T-helper 2 cell treated with Interferon-gamma antibody and Interleukin-4, amounts not matched to agents 100 ng/mL and 5 ng/mL, for 36 hours (primary cell): ENCODE measurements around the gene PRKCB. TPM values are rescaled to one million over a fixed set of nuclear protein-coding genes. Genes with fewer than 3 reads are reported as not detected.

Experiments
- intact Hi-C: fragments of 100-400 bp; cut with micrococcal nuclease; formaldehyde crosslinking; loops from one replicate; pipeline ENCODE4 v1.15.1; 2023
- total RNA-seq: library from RNA; stranded (reverse); gene quantifications from 2 replicates; pipeline ENCODE4 v1.2.3, GENCODE V29; 2022

PRKCB gene
- total RNA-seq, result 71.8 and 71.9 TPM in 2 replicates

DNA sequence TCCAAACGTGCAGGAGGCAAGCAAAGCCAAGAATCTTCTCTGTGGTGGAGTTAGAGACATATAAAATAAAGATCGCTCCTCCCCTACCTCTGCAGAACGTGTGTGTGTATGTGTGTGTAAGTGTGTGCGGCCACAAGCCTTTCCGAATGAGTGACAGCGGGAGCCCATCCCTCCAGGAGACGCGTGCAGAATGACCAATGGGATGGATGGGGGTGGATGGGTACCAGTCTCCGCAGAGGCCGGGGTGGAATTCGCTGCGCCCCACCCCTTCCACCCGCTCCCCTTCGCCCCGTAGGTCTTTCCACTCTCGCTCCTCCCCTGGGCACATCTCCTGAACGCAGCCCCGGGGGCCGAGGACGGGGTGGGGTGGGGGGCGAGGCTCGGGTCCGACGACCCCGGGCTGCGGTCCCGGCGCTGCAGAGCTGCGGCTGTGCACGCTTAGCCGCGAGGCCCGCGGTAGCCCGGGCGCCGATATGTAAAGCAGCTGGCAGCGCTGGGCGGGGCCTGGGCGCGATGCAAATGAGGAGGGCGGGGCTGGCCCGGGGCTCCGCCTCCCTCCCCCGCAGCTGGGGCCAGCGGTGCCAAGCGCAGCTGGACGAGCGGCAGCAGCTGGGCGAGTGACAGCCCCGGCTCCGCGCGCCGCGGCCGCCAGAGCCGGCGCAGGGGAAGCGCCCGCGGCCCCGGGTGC is at the start of gene PRKCB:
Gene PRKCB (plus strand): TSS at position 594 of the 688 bp plus-strand sequence.
- intact Hi-C loops, result loop anchor here (1.0 to 10.0 kb wide), 5 partner anchors 9 to 161 kb away; partner anchors contain the start of gene PLK1

DNA sequence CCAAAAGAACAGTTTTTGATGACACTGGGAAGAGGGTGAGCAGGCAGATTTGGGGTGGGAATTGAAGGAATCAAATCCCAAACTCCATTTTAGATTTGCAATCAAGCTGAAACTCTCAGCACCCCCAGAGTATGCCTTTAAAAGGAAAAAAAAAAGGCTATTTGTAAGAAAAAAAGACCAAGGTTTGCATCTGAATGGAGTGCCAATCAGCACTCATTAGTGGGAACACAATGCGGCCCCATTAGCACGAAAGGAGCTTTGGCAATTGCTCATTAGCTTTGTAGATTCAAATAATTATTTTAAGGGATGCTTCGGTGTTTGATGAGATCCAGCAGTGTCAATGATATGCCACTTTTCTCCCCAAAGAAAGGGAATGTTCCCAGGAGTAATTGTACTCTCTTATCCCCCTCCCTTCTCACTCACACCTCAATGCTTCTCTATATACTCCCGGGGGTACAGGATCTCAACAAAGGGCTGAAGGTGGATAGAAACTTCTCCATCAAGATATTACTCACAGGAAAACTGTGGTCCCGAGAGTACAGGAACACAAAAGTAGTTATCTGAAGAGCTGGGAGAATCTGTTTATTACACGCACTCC is 48.7 kb upstream of the PRKCB start:
- intact Hi-C loops, result no loop called here

DNA sequence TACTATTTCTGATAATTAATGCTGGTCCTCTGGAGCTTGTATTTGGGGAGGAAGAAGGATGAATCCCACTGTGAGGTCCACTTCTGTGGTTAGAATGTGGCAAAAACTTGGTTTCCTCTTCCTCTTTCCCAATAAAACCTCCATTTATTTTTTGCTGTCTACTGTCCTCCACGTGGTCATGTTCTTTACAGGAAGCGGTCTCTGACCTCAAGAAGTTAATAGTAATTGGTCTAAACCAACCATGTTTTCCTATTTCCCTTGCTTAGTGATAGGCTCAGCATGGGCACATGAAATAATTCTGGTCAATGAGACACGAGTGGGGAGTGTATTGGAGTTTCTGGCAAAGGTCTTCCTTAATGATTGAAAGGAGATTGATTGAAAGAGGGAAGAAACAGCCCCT is 47.1 kb upstream of the PRKCB start:
- intact Hi-C loops, result no loop called here

DNA sequence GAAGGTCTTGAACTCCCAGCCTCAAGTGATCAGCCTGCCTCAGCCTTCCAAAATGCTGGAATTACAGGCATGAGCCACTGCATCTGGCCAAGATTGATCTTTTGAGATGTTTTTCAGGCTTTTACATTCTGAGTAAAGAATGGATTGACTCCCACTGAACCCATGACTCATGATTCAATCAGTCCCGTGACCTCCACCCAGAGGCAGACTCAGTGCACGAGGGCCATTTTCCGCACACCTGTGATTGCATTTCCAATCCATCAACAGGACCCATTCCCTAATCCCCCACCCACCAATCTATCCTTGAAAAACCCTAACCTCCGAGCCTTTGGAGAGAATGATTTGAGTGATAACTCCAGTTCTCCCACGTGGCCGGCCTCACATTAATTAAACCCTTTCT is 40.4 kb upstream of the PRKCB start:
- intact Hi-C loops, result no loop called here

DNA sequence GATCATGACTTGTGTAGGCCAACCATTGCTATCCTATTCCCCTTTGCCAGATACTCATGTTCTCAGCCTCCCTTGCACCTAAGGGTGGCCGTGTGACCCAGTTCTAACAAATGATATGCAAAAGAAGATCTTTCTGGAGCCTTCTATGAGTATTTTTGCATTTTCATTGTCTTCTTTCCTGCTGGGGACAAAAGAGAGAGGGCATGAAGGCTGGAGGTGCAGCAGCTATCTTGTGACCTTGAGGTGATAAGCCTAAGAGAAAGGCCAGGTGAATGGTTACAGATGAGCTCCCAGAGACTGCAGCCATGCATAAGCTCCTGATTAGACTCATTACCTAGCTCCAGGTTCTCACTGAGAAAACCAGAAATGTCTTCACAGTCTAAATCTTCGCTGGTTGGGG is 38.8 kb upstream of the PRKCB start:
- intact Hi-C loops, result no loop called here

DNA sequence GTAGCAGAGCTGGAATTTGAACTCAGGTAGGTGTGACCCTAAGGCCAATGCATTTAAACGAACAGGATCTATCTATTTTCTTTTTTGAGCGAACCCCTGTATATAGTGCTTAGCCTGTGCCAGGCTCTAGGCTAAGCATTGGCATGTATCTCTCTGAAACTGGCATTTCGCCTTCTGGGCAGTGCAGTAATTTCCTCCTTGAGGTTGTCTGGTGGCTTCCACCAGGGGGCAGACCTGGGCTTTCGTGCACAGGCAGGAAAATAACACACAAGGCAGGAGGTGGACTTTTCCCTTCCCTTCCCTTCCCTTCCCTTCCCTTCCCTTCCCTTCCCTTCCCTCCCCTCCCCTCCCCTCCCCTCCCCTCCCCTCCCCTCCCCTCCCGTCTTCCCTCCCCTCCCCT is 34.4 kb upstream of the PRKCB start:
- intact Hi-C loops, result loop anchor here (10.0 kb wide), 1 partner anchor 453 kb away; the partner anchor contains the start of gene CACNG3

DNA sequence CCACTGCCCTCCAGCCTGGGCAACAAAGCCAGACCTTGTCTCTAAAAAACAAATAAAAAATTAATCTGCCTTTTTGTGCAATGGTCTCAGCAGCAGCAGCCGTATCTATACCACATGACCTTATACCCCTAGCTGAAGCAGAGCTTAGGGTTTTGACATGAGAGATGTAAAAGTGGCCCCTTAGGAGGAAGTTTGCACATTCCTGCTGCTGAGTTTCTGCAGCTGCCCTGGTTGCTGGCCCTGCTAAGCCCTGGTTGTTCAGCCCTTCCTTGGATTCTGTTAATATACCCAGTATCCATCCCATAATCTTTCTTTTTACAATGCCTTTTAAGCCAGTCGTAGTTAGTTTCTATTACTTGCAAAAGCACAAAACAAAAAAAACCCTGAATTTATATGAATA is 33.0 kb upstream of the PRKCB start:
- intact Hi-C loops, result loop anchor here (1.0 to 10.0 kb wide), 5 partner anchors 34 to 702 kb away; partner anchors contain the start of gene CACNG3

DNA sequence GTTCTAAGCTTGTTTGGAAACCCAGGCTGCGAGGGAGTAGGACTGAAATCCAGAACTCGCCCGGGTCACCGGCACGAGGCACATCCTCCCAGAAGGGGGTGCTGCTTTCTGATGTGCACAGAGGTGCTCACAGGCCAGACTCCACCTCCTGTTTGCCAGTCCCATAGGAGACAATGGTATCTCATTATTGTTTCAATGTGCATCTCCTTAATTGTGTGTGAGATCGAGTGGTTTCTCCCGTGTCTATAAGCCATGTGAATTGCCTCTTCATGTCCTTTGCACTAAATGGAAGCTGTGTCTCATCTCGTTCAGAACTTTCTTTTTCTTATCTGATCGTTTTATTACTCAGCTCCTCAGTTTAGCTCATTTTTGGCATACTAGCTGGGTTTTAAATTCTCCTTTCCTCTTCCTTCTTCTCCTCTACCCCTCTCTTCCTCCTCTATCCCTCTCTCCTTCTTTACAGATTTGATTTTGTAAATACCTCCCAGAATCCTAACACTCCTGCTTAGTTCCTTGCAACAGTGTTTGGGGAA is 32.1 kb upstream of the PRKCB start:
- intact Hi-C loops, result loop anchor here (1.0 to 10.0 kb wide), 5 partner anchors 33 to 701 kb away; partner anchors contain the start of gene CACNG3

DNA sequence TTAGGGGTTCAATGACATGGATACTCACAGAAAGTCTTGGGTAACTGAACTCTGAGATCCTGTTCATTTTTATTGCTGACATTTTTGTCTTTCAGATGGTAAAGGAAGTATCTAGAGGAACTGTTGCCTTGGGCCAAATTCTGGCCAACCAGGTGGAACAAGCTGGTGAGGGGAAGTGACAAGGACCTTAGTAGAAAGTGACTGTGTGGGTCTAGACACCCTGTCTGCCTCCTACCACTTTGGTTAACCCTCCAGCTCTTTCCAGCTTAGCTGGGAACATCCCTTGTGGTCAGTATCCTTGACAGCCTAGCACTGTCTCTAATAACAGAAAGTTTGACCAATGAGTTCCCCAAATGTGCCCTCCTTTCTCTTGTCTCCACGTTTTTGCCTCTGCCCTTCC is 28.8 kb upstream of the PRKCB start:
- intact Hi-C loops, result loop anchor here (10.0 kb wide), 1 partner anchor 448 kb away; the partner anchor contains the start of gene CACNG3

DNA sequence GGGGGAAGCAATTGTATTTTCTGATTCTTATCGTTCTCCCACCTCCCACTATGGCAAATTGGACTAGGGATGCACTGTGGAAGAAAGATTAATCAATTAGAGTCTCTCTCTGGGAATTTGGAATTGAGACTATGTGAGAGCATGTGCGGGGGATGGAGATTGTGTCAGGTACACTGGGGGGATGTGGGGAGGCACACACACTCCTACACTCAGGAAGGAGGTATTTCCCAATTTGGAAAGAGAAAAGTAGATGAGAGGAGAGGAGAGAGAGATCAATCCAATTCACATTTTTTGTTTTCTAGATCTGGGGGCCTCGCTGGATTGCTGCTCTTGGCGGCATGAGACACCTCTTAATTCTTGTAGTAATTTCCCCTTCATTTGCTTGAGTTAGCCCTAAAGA is 14.3 kb upstream of the PRKCB start:
- intact Hi-C loops, result no loop called here

DNA sequence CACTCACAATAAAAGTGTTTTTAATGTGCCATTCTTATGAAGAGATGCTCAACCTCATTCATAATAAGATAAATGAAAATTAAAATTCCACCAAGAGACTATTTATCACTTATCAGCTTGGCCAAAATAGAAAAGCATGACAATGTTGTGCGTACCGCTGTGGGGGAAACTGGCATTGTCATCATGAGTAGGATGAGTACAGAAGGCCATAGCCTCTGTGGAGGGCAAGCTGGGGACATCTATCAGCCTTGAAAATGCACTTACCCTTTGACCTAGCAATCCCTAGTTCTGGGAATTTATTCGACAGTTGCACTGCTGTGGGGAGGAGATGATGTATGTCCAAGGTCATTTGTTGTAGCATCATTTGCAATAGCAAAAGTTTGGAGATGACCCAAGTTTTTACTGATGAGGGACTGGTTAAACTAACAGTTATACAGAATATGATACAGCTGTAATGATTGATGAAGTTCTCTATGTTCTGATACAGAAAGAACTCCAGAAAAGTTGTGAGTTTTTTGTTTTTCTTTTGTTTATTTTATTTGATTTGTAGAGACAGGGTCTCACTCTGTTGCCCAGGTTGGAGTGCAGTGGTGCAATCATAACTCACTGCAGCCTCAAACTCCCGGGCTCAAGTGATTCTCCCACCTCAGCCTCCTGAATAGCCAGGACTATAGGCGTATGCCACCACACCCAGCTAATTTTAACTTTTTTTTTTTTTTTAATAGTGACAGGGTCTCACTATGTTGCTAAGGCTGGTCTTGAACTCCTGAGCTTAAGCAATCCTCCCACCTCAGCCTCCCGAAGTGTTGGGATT is 13.7 kb upstream of the PRKCB start:
- intact Hi-C loops, result no loop called here

DNA sequence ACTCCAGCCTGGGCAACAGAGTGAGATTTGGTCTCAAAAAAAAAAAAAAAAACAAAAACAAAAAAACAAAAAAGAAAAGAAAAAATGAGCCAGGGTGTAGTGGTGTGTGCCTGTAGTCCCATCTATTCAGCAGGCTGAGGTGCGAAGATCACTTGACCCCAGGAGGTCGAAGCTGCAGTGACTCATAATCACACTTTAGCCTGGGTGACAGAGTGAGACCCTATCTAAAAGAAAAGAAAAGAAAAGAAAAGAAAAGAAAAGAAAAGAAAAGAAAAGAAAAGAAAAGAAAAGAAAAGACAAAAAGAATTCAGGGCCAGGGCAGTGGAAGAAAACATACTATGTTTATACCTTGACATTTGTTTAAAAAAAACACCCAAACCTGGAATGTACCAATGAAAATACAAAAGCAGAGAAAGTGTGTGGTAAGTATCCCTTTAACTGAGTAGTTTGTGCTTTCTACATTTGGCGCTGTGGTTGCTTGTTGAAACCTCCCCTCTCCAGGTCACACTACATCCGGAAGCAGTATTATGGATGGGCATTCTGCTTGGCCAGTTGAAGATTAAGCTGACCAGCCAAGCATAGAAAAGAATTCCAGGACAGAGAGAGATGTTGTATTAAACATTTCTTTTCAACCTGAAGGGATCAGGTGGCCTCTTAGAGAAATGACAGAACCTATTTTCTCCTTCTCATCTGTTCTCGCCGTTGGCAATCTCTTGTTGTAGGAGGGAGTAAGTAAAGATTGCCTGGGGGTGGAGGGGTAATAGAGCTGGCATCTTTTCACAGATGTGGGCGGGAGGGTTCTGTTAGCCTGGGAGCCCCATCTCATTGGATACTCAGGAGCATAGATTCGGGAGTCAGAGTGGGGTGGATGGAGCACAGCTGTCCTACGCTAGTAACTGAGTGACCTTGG is 12.1 kb upstream of the PRKCB start:
- intact Hi-C loops, result no loop called here

DNA sequence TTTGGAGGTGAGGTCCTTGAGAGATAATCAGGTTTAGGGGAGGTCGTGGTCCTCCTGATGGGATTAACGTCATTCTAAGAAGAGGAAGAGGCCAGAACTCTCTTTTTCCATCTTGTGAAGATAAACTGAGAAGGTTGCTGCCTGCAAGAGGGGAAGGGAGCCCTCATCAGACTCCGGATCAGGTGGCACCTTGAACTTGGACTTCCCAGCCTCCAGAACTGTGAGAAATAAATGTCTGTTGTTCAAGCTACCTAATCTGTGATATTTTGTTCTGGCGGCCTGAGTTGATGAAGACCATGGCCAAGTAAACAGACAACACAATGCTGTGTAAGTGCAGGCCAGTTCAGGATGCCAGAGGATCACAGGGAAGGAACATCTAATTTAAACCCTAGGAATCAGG is 10.9 kb upstream of the PRKCB start:
- intact Hi-C loops, result loop anchor here (5.0 kb wide), 1 partner anchor 37 kb away; no protein-coding TSS in a partner anchor

DNA sequence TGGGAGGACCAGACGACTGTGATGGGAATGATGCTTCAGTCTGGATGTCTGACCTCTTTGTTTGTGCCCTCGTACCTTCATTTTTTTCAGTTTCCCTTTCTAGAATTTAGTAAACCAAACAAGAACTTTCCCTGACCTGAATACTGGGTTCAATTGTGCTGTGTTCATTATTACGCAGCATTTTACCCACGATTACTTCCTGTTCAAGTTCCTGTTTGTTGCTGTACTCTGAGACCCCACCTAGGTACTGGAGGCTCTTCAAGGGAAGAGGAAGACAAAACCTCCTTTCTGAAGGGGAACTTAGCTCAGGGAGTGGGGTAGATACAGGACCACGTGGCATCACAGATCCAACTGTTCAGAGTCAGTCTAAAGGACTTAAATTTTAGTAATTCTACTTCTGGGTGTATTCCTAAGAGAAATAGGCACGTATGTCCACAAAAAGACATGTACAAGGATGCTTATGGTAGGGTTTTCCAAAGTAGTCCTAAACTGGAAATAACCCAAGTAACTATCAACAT is 9.2 kb upstream of the PRKCB start:
- intact Hi-C loops, result loop anchor here (1.0 to 5.0 kb wide), 2 partner anchors 9 to 36 kb away; partner anchors contain the start of gene PRKCB

DNA sequence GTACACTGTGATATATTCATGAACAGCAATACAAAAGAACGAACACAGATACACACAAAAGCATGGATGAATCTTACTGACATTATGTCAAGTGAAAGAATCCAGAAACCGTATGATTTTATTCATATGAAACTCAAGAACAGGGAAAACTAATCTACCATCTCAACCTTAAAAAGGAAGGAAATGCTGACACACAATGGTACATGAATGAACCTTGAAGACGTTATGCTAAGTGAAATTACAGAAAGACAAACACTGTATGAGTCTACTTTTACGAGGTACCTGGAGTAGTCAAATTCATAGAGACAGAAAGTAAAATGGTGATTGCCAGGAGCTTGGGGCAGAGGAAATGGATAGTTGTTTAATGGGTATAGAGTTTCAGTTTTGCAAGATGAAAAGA is 8.7 kb upstream of the PRKCB start:
- intact Hi-C loops, result loop anchor here (5.0 kb wide), 1 partner anchor 35 kb away; no protein-coding TSS in a partner anchor

DNA sequence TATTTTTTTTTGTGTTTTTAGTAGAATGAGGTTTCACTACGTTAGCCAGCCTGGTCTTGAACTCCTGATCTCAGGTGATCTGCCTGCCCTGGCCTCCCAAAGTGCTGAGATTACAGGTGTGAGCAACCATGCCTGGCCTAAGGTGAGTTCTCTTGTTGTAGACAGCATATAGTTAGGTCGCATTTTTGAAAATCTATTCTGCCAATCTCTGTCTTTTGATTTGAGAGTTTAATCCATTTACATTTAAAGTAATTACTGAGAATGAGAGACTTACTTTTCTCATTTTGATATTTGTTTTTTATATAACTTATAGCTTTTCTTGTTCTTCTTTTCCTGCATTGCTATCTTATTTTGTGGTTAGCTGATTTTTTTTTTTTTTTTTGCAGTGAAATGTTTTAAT is 6.3 kb upstream of the PRKCB start:
- intact Hi-C loops, result loop anchor here (5.0 kb wide), 1 partner anchor 33 kb away; no protein-coding TSS in a partner anchor

DNA sequence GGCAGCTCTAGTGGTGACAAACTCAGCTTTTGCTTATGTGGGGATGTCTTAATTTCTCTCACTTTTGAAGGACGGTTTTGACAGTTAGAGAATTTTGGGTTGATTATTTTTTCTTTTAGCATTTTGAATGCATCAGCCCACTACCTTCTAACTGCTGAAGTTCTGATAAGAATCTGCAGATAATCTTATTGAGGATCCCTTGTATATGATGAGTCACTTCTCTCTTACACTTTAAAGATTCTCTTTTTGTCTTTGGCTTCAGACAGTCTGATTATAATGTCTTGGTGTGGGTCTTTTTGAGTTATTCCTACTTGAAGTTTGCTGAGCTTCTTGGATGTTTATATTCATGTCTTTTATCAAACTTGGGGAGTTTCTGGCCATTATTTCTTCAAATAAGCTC is 5.5 kb upstream of the PRKCB start:
- intact Hi-C loops, result loop anchor here (10.0 kb wide), 2 partner anchors 125 to 155 kb away; partner anchors contain the start of gene PLK1

DNA sequence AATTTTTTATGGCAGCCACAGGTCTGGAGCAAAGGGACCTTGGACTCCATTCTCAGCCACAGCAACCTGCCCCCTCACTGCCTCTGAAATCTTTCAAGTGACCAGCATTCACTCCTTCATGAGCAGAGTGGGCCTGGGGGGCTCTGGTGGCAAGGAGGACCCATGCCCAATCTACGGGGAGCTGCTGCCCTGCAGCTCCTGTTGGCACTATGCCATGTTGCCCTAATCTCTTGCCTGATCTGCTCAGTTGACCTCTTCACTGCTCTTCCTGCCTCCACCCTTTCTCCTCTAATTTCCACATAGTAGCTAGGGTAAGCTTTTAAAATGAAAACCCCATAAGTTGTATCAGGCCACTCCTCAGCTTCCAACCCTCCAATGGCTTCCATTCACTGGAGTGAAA is 2.9 kb upstream of the PRKCB start:
- intact Hi-C loops, result loop anchor here (10.0 kb wide), 2 partner anchors 122 to 158 kb away; partner anchors contain the start of gene PLK1

DNA sequence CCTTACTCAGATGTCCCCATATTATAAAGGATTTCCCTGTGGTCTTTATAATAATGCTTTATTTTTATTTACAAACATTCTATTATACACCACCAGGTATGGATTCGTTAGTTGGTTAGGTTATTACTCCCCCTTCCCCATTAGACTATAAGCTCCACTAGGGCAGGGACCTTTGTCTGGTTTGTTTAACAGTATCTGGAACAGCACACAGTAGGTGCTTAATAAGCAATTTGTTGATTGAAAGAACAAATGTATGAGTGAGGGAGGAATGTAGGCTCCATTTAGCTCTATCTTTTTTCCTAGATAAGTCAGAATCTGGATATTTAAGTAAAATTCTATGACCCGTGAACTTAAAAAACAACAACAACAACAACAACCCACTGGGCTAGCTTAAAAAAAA is 2.3 kb upstream of the PRKCB start:
- intact Hi-C loops, result loop anchor here (10.0 kb wide), 2 partner anchors 121 to 159 kb away; partner anchors contain the start of gene PLK1
